KOPT-K1 (cell line): ENCODE results near the gene PDGFRB.

Experiments
- H3K27ac ChIP-seq: fragments of 200-600 bp; sonication (generic); 2 replicates; pipeline ENCODE4 v1.5.1; 2016; ENCODE audit warnings: antibody characterized with exemption, mild to moderate bottlenecking, low read depth, low read length; ENCODE audit not compliant: poor library complexity, severe bottlenecking
- H3K36me3 ChIP-seq: fragments of 200-600 bp; sonication (generic); 2 replicates; pipeline ENCODE4 v1.5.1; 2017; ENCODE audit warnings: antibody characterized with exemption, mild to moderate bottlenecking, low read length, moderate library complexity; ENCODE audit not compliant: insufficient read depth
- H3K9me3 ChIP-seq: fragments of 200-600 bp; sonication (generic); 2 replicates; pipeline ENCODE4 v1.5.1; 2017; ENCODE audit warnings: antibody characterized with exemption, low read length, mild to moderate bottlenecking; ENCODE audit not compliant: insufficient read depth, poor library complexity, severe bottlenecking

PDGFRB gene

GRCh38 chr5:150148117-150148927 is 7.3 kb downstream of the PDGFRB start:
- Histone ChIP-seq H3K27ac (no peak overlapping the region), H3K36me3 (no peaks in the 10 kb centered on the region), H3K9me3 (no peaks in the 10 kb centered on the region)

DNA sequence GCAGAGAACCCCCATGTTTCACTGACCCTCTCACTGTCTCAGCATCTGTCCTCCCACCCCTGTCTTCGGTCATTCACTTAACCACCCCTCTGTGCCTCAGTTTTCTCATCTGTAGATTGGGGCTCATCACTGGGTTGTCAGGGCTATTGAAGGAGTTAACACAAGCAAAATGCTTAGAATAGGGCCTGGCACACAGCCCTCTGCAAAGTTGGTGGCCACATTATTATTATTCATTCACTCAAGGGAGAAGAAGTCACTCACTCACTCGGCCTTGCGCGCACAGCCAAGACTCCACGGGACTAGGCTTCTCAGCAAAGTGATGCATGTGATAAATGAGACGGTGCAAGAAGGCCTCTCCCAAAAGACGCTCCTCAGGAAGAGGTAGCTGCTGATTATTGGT is 8.0 kb downstream of the PDGFRB start:
- H3K36me3 ChIP-seq, result no peaks in the 10 kb centered on the region
- no peaks in the 10 kb centered on the region for H3K9me3 ChIP-seq
- no peak overlapping the region for H3K27ac ChIP-seq

GRCh38 chr5:150146862-150147601 is 8.6 kb downstream of the PDGFRB start:
- Histone ChIP-seq H3K9me3 (no peaks in the 10 kb centered on the region), H3K27ac (no peak overlapping the region), H3K36me3 (no peaks in the 10 kb centered on the region)

DNA sequence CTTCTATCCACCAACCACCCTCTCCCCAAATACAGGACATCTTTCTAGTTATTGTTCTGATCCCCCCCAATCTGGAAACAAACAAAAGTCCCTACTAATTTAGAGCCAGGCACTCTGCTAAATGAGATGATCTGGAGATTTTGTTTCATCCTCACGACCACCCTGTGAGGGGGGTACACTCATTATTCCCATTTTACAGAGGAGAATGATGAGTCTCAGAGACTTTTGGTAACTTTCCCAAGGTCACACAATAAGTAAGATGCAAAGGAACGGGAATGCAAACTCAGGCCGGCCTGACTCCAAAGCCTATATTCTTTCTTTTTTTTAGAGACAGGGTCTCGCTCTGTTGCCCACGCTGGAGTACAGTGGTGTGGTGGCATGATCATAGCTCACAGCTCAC is 9.4 kb downstream of the PDGFRB start:
- Histone ChIP-seq H3K36me3 (no peaks in the 10 kb centered on the region), H3K27ac (no peak overlapping the region), H3K9me3 (no peaks in the 10 kb centered on the region)

DNA sequence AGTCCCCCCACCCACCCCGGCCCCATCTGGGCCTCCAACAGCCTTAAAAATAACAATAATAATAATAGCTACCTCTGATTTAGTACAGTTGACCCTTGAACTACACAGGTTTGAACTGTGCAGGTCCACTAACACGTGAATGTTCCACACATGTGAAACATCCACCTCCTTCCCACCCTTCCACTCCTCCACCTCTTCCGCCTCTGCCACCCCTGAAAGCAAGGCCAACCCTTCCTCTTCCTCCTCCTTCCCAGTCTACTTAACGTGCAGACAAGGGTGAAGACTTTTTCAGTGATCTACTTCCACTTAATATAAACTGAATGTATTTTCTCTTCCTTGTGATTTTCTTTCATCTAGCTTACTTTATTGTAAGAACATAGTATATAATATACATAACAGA is 10.8 kb downstream of the PDGFRB start:
- Histone ChIP-seq H3K9me3 (no peaks in the 10 kb centered on the region), H3K36me3 (no peaks in the 10 kb centered on the region), H3K27ac (no peak overlapping the region)

GRCh38 chr5:150144246-150144801 is 11.3 kb downstream of the PDGFRB start:
- H3K27ac ChIP-seq, result no peak overlapping the region
- no peaks in the 10 kb centered on the region for H3K36me3 ChIP-seq

GRCh38 chr5:150143350-150144245 is 12.0 kb downstream of the PDGFRB start:
- no peaks in the 10 kb centered on the region for H3K9me3 ChIP-seq
- H3K27ac ChIP-seq, result no peak overlapping the region
- no peaks in the 10 kb centered on the region for H3K36me3 ChIP-seq

More at GRCh38 chr5:150144246-150144801, 11.3 kb downstream of the PDGFRB start:
- H3K9me3 ChIP-seq, result no peaks in the 10 kb centered on the region

- no peaks in the 10 kb centered on the region for H3K36me3 ChIP-seq
- H3K27ac ChIP-seq, result no peak overlapping the region
- H3K9me3 ChIP-seq, result no peaks in the 10 kb centered on the region
Observed at GRCh38 chr5:150142959-150143349, 12.7 kb downstream of the PDGFRB start.

DNA sequence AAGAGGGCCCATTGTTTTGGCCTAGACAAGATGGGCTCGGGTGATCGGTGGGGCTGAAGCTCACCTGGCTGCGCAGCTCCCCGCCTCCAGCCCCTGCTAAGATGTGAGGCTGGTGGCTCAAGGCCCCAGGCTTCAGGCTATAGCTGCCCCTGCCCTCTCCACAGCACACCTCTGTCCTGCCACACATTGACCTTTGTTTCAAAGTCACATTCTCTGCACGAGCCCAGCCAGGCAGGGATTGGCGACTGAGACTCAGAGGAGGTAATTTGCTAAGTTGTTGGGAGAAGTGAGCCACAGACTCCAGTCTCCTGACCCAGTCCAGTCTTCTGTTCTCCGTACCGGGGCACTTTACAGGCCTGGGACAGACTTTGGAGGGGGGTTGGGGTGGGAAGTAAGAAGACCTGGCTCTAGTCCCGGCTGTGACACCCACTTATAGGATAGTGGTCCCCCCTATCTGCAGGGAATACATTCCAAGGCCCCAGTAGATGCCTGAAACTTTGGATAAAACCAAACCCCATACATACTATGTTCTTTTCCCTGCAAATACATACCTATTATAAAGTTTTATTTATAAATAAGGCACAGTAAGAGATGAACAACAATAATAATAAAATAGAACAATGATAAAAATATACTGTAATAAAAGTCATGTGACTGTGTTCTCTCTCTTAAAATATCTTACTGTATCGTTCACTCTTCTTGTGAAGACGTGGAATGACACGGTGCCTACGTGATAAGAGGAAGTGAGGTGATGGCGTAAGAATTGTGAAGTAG is 13.3 kb downstream of the PDGFRB start:
- no peaks in the 10 kb centered on the region for H3K36me3 ChIP-seq
- H3K9me3 ChIP-seq, result no peaks in the 10 kb centered on the region
- H3K27ac ChIP-seq, result no peak overlapping the region

- Histone ChIP-seq H3K9me3 (no peaks in the 10 kb centered on the region), H3K27ac (no peak overlapping the region), H3K36me3 (no peaks in the 10 kb centered on the region)
Observed at GRCh38 chr5:150141544-150142184, 14.0 kb downstream of the PDGFRB start.

DNA sequence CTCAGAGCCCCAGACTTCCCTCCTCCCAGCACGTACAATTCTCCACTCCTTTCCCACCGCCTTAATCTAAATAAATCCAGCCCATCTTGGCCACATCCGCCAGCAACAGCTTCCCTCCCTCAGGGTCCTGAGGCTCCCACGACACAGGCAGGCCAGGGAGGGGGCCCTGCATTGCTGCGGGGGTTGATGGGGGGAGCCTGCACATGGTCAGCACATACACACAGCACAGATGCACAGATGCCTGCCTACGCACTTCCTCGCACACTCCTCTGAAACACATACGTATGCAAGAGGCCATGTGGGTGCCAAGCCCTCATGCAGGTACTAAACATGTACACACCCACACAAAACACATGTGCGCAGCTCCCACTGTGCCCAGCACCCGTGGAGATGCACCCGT is 14.8 kb downstream of the PDGFRB start:
- Histone ChIP-seq H3K27ac (no peak overlapping the region), H3K36me3 (no peaks in the 10 kb centered on the region), H3K9me3 (no peaks in the 10 kb centered on the region)

DNA sequence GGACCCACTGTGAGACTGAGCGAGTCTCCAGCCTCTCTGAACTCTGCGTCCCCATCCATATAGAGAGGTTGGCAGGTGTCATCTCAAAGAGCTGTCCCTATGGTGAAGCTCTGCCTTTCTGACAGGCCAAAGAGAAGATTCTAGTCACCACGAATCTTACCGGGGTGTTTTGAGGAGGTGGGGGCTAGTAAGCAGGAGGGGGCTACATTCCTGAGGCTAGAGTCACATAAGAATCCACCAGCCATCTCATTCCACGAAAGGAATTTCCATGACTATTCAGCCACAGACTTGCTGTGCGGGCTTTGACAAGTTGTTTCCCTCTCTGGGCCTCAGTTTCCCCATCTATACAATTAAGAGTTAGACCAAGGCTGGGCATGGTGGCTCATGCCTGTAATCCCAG is 16.3 kb downstream of the PDGFRB start:
- no peak overlapping the region for H3K27ac ChIP-seq
- no peaks in the 10 kb centered on the region for H3K9me3 ChIP-seq
- no peaks in the 10 kb centered on the region for H3K36me3 ChIP-seq

GRCh38 chr5:150138551-150139265 is 16.9 kb downstream of the PDGFRB start:
- H3K27ac ChIP-seq, result no peak overlapping the region

More at GRCh38 chr5:150138551-150139265, 16.9 kb downstream of the PDGFRB start:
- no peaks in the 10 kb centered on the region for H3K9me3 ChIP-seq
- no peaks in the 10 kb centered on the region for H3K36me3 ChIP-seq
